Common myeloid progenitor, CD34-positive (primary cell): ENCODE data around the gene MPV17.
"Not testable (repeated sequence)": the region's sequence is repeated elsewhere in the genome, so short reads cannot be mapped to it uniquely, and the experiment has no call there.

Source experiments
- CTCF ChIA-PET: fragments of 350-600 bp; sonication (Branson Sonifier 250); formaldehyde crosslinking; loops from one replicate; lab custom pipeline; 2021; ENCODE audit warnings: antibody characterized with exemption; lab: Charles Lee
- POLR2A ChIA-PET: fragments of 350-600 bp; sonication (Branson Sonifier 250); formaldehyde crosslinking; loops from one replicate; lab custom pipeline; 2021; ENCODE audit warnings: antibody characterized with exemption; lab: Charles Lee
- DNase-seq, 3 donors: peaks; one replicate each; pipeline versions ENCODE4 v3.0.0 to v3.0.0-alpha.2; 2013
- H3K27ac ChIP-seq, 2 experiments: 1 replicate in 1 of 2; 2 replicates in 1 of 2; pipeline ENCODE4 v1.7.0; 2013; ENCODE audit warnings: inconsistent platforms in 2 of 2, low read length in 2 of 2, mild to moderate bottlenecking in 2 of 2, low read depth in 1 of 2, moderate library complexity in 1 of 2; ENCODE audit not compliant: severe bottlenecking in 2 of 2, insufficient read depth in 1 of 2, poor library complexity in 1 of 2
- H3K27me3 ChIP-seq, 5 experiments: replicated peaks in 2 of 5; 1 replicate in 3 of 5; 2 replicates in 2 of 5; pipeline versions ENCODE4 v1.6.1 to v1.7.0; 2013; ENCODE audit warnings: low read length in 4 of 5, mild to moderate bottlenecking in 2 of 5, moderate library complexity in 2 of 5, inconsistent platforms in 1 of 5; ENCODE audit not compliant: insufficient read depth in 5 of 5, control insufficient read depth in 4 of 5
- H3K36me3 ChIP-seq, 4 experiments: 1 replicate in 2 of 4; 2 replicates in 2 of 4; pipeline versions ENCODE4 v1.6.1 to v1.7.0; 2013; ENCODE audit warnings: low read length in 3 of 4, control low read depth in 1 of 4, mild to moderate bottlenecking in 1 of 4; ENCODE audit not compliant: control insufficient read depth in 4 of 4, insufficient read depth in 4 of 4
- H3K4me1 ChIP-seq, 4 experiments: 1 replicate in 3 of 4; 2 replicates in 1 of 4; pipeline versions ENCODE4 v1.6.1 to v1.7.1; 2013; ENCODE audit warnings: low read length in 3 of 4, mild to moderate bottlenecking in 3 of 4, control low read depth in 1 of 4, inconsistent platforms in 1 of 4, moderate library complexity in 1 of 4; ENCODE audit not compliant: control insufficient read depth in 4 of 4, insufficient read depth in 4 of 4; ENCODE audit errors: control extremely low read depth in 1 of 4
- H3K4me3 ChIP-seq, 7 experiments: 1 replicate in 4 of 7; 2 replicates in 3 of 7; pipeline versions ENCODE4 v1.5.1 to v1.7.0; 2013; ENCODE audit warnings: mild to moderate bottlenecking in 7 of 7, low read length in 6 of 7, moderate library complexity in 6 of 7, inconsistent platforms in 2 of 7, low read depth in 2 of 7, control low read depth in 1 of 7; ENCODE audit not compliant: insufficient read depth in 4 of 7, control insufficient read depth in 1 of 7; ENCODE audit errors: extremely low read depth in 1 of 7
- H3K9me3 ChIP-seq, 5 experiments: 1 replicate in 4 of 5; 2 replicates in 1 of 5; pipeline versions ENCODE4 v1.6.1 to v1.7.1; 2013; ENCODE audit warnings: low read length in 4 of 5, mild to moderate bottlenecking in 2 of 5, inconsistent platforms in 1 of 5, low read depth in 1 of 5, moderate library complexity in 1 of 5; ENCODE audit not compliant: control insufficient read depth in 4 of 5, insufficient read depth in 2 of 5; ENCODE audit errors: control extremely low read depth in 1 of 5
- WGBS: methylation state at CpG from one replicate; pipeline ENCODE4 v1.1.5; 2013; ENCODE audit not compliant: insufficient coverage; 5-methylcytosine and 5-hydroxymethylcytosine counted together

Gene MPV17

GRCh38 chr2:27323596-27324285 is 844 bp upstream of the MPV17 start:
- no peak for DNase-seq
- POLR2A ChIA-PET = interaction anchor here (1.0 to 2.1 kb wide), 2 partner anchors 9 to 27 kb away, joined by 3 to 5 read pairs; no protein-coding TSS in a partner anchor
- peak overlapping the region in 6 of 7 experiments; percentile 85 to 99 (median 94) for H3K4me3 ChIP-seq
- 33% methylated on average over 2 of the region's 5 CpGs for WGBS
- CTCF ChIA-PET = interaction anchor here (0.6 to 5.4 kb wide), 10 partner anchors 18 to 93 kb away, joined by 3 to 28 read pairs (median 4); partner anchors contain the start of gene TRIM54
- H3K36me3 ChIP-seq = peaks cover 18 to 39% (median 23%) of the 10 kb centered on the region in 4 experiments
- H3K27ac ChIP-seq = peak overlapping the region; percentile 98 to 99
- peaks cover 9 to 22% (median 15%) of the 10 kb centered on the region in 4 experiments for H3K4me1 ChIP-seq
- no peaks in the 10 kb centered on the region for H3K27me3 ChIP-seq
- H3K9me3 ChIP-seq = no peaks in the 10 kb centered on the region

DNA sequence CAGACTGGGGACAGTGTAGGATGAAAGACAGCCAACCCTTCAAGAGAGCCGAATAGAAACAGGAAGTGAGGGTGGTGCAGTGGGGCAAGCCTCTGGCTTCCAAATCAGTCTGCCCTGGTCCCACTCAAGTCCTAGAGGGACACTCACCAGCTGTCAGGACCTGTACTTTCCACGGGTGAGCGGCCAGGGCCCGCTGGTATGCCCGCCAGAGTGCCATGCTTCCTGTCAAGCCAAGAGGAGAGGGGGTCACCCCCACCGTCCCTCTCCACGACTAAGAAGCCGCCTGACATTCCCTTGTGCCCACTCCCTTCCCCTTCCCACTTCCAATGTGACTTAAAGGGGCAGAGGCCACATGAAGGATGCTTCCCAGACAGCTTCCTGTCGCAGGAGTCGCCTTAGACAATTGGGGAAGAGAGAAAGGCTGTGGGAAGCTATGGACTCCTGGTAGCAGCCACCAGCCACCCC is 564 bp downstream of the MPV17 start:
- ChIA-PET CTCF (interaction anchor here (0.6 to 5.4 kb wide), 10 partner anchors 14 to 276 kb away, joined by 3 to 28 read pairs (median 4); partner anchors contain the start of genes EIF2B4, SNX17, TRIM54 and UCN), POLR2A (interaction anchor here (0.5 to 2.1 kb wide), 2 partner anchors 28 to 69 kb away, joined by 4 to 5 read pairs; no protein-coding TSS in a partner anchor)
- Histone ChIP-seq H3K27me3 (no peaks in the 10 kb centered on the region), H3K4me3 (peak overlapping the region; percentile 85 to 99 (median 93)), H3K4me1 (peaks cover 9 to 22% (median 15%) of the 10 kb centered on the region in 4 experiments), H3K9me3 (no peaks in the 10 kb centered on the region), H3K36me3 (peaks cover 9 to 32% (median 14%) of the 10 kb centered on the region in 4 experiments), H3K27ac (peak overlapping the region; percentile 98 to 99)
- peak in 2 of 3 donors; percentile 26 to 47 for DNase-seq
- 0% methylated on average over 4 of the region's 10 CpGs for WGBS

DNA sequence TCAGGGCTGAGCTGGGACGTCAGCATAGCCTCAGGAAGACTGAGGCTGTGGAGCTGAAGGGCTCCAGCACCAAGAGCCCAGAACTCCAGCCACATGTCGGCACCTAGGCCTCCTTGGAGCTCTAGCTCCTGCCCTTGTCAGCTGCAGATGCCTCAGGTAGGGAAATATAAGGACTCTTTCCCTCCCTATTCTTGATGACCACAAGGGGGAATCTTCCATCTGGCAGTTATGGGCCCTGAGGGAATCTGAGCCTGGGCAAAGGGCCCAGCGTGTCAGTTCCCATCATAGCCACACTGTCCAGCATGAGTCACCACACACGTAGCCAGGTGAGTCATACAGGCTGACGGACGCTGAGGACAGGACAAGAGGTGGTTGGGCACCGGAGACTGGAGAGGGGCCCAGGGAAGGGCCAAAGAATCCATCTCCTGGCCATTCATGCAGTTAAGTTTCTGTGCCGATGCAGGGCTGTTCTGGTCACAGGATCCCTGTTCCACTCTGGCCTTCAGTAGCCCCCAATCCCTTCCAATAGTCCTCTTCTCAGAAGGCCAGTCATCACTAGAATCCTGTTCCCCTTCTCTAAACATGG is 1.8 kb downstream of the MPV17 start:
- H3K4me3 ChIP-seq = no peak overlapping the region
- 90% methylated on average over 8 of the region's 8 CpGs for WGBS
- ChIA-PET POLR2A (no interaction called here), CTCF (interaction anchor here (1.0 to 5.4 kb wide), 5 partner anchors 9 to 49 kb away, joined by 4 to 28 read pairs (median 10); partner anchors contain the start of genes EIF2B4, SNX17 and UCN)
- peak in 2 of 3 donors; percentile 9 to 39 for DNase-seq
- no peaks in the 10 kb centered on the region for H3K9me3 ChIP-seq
- peaks cover 9 to 22% (median 15%) of the 10 kb centered on the region in 4 experiments for H3K4me1 ChIP-seq
- no peak overlapping the region for H3K27ac ChIP-seq
- no peaks in the 10 kb centered on the region for H3K27me3 ChIP-seq
- peaks cover under 1 to 32% (median 10%) of the 10 kb centered on the region in 4 experiments for H3K36me3 ChIP-seq

GRCh38 chr2:27319839-27320238 is 3.1 kb downstream of the MPV17 start:
- WGBS = 98% methylated on average over 12 of the region's 15 CpGs
- H3K9me3 ChIP-seq, H3K27me3 ChIP-seq, H3K27ac ChIP-seq, H3K4me3 ChIP-seq, POLR2A ChIA-PET, DNase-seq: not testable (repeated sequence)
- Histone ChIP-seq H3K36me3 (peaks cover 0 to 26% (median 10%) of the 10 kb centered on the region in 4 experiments), H3K4me1 (peaks cover 9 to 22% (median 15%) of the 10 kb centered on the region in 4 experiments)
- CTCF ChIA-PET = interaction anchor here (1.0 to 5.4 kb wide), 5 partner anchors 8 to 36 kb away, joined by 4 to 28 read pairs (median 5); partner anchors contain the start of gene UCN

GRCh38 chr2:27316655-27317412 is 6.1 kb downstream of the MPV17 start:
- POLR2A ChIA-PET = interaction anchor here (0.6 kb wide), 1 partner anchor 37 kb away, joined by 3 read pairs; no protein-coding TSS in a partner anchor
- Histone ChIP-seq H3K27ac (no peak overlapping the region), H3K4me1 (peaks cover 0 to 7% (median 2%) of the 10 kb centered on the region in 4 experiments), H3K27me3 (no peaks in the 10 kb centered on the region), H3K36me3 (peaks cover 3 to 31% (median 15%) of the 10 kb centered on the region in 4 experiments), H3K9me3 (no peaks in the 10 kb centered on the region), H3K4me3 (no peak overlapping the region)
- CTCF ChIA-PET = interaction anchor here (0.5 kb wide), 1 partner anchor 11 kb away, joined by 4 read pairs; no protein-coding TSS in a partner anchor
- DNase-seq = no peak
- WGBS = 94% methylated on average over 12 of the region's 12 CpGs

DNA sequence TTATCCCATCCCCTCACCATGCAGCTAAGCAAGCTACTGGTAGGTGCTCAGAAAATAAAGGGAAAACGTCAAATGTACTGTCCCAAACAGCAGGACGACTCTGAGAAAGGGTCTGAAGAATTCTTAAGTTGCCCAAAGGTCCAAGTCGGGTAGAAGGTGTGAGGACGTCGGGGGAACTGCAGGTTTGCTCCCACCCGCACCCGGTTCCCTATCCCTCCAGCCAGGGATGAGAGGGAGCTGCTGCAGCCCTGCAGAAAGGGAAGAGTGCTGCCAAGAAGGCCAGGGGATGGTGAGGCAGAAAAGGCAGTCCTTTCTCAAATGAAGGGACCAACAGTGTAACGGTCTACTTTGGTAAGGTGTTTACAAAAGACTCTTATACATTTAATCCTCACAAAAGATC is 7.8 kb downstream of the MPV17 start:
- DNase-seq = no peak
- CTCF ChIA-PET = interaction anchor here (1.0 to 2.0 kb wide), 2 partner anchors 10 to 35 kb away, joined by 3 to 8 read pairs; no protein-coding TSS in a partner anchor
- no peaks in the 10 kb centered on the region for H3K27me3 ChIP-seq
- H3K36me3 ChIP-seq = peaks cover 3 to 38% (median 20%) of the 10 kb centered on the region in 4 experiments
- no peaks in the 10 kb centered on the region for H3K9me3 ChIP-seq
- POLR2A ChIA-PET = no interaction called here
- 100% methylated on average over 7 of the region's 8 CpGs for whole genome bisulfite sequencing
- no peak overlapping the region for H3K27ac ChIP-seq
- no peaks in the 10 kb centered on the region for H3K4me1 ChIP-seq
- H3K4me3 ChIP-seq = no peak overlapping the region
